NCI-H510A treated with DMSO at 0.1 percent for 48 hours (cell line): ENCODE data around the gene PTPN2.

Experiments used
- DNase-seq: peaks from one replicate; lab custom pipeline; 2025; lab: John Stamatoyannopoulos, UW

PTPN2 gene

DNA sequence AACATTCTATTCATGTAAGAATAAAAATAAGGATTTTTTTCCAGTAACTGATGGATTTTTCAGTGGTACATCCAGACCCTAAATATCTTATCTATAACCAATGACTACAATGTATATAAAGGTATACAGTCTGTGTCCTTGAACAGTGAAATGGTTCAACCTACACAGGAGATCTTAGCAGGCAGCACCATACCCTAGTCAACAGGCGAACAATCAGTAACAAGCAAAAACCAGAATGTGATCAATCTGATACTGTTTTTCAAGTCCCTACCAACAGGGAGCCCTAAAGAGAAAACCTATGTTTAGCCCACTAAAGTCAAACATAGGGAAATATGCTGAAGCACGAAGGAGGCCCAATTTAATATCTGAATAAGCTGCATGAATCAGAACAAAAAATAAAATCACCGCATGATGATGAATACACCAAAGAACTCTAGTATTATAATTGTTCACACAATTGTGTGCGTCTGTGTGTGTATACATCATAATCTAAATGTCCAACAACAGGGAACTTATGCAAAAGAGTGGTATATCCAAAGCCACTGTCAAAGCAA lies 26.0 kb downstream of the PTPN2 start:
- DNase-seq, result no peak

DNA sequence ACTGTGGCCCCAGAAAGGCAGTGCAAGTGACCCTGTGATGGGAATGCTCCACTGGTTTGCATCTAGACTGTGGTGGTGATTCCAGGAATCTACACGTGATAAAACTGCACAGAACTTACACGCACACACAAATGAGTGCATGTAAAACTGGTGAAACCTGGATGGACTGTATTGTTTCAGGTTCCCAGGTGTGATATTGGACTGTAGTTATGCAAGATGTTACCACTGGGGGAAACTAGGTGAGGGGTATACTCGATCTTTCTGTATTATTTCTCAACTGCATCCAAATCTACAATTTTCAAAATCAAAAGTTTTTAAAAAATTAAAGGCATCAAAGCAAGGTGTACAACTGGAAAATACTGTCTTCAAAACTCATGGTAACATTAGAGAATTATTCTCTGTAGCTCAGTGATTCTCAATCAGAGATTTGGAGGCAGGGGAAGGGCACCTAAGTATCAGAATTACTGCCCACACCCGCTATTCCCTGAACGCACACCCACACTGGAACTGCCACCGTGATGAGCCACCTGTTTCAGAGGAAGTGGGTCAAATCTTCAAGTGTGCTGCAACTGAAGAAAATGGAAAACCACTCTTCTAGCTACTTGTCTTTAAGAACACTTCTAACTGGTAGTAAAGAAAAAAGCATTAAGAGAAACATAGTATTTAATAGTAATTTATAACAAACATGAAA lies 26.7 kb downstream of the PTPN2 start:
- no peak for DNase-seq

- DNase-seq, result no peak
Observed at GRCh38 chr18:12855916-12856315, 28.1 kb downstream of the PTPN2 start.

DNA sequence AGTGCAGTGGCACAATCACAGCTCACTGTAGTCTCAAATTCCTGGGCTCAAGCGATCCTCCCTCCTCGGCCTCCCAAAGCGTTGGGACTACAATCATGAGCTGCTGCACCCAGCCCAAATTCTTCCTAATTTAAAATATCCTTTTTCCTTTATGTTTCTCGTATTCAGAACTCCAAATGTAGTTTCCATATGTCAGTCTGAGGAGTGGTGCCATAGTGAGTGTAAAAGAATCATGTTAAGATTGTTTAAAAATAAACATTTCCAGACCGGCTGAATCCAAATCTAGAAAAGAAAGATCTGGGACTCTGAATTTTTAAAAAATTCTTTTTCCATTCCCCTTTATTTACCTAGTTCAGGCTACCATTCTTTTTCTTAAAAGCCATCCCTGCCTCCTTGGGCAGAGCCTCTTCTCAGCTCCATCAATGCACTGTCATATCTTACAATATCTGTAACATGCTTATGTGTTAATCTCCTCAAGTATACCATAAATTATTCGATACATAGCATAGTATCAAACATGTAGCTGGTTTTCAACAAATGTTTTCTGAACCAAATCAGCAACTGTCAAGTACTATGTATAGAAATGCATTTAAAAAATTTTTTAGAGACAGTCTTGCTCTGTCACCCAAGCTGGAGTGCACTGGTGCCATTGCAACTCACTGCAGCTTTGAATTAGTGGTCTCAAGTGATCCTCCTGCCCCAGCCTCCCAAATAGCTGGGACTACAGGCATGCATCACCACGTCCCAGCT lies 31.3 kb downstream of the PTPN2 start:
- DNase-seq, result no peak

GRCh38 chr18:12851716-12852115 lies 32.3 kb downstream of the PTPN2 start:
- no peak for DNase-seq

- peak; percentile 25 for DNase-seq
Observed at GRCh38 chr18:12849548-12849947, 34.5 kb downstream of the PTPN2 start.

DNA sequence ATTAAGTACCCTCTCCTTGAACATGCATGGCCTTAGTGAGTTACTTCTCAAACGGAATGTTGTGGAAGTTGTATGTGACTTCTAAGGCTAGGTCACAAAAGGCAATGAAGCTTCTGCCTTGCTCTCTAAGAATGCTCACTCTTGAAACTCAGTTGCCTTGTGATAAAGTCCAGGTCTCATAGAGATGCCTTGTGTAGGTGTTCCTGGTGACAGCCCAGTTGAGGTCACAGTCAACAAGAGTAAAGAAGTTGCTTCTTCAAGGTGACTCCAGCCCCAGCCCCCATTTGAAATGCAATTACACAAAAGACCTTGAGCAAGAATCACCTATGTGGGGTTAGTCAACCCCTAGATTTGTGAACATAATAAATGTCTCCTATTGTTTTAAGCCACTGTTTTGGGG lies 35.6 kb downstream of the PTPN2 start:
- no peak for DNase-seq

DNA sequence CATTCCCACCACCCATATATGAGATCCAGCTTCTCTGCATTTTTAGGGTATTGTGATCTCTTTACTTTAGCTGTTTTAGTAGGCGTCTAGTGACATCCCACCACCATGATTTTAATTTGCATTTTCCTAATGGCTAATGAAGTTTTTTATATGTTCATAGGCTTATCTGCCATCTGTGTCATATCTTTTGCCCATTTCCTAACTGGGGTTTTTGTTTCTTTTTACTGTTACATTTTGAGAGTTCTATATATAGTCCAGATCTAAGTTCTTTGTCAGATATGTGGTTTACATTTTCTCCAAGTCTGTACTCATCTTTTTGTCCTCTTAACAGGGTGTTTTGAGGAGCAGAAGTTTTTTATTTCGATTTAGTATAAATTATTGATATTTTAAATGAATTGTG lies 39.6 kb downstream of the PTPN2 start:
- no peak for DNase-seq

GRCh38 chr18:12843420-12844350 lies 40.4 kb downstream of the PTPN2 start:
- DNase-seq, result no peak

DNA sequence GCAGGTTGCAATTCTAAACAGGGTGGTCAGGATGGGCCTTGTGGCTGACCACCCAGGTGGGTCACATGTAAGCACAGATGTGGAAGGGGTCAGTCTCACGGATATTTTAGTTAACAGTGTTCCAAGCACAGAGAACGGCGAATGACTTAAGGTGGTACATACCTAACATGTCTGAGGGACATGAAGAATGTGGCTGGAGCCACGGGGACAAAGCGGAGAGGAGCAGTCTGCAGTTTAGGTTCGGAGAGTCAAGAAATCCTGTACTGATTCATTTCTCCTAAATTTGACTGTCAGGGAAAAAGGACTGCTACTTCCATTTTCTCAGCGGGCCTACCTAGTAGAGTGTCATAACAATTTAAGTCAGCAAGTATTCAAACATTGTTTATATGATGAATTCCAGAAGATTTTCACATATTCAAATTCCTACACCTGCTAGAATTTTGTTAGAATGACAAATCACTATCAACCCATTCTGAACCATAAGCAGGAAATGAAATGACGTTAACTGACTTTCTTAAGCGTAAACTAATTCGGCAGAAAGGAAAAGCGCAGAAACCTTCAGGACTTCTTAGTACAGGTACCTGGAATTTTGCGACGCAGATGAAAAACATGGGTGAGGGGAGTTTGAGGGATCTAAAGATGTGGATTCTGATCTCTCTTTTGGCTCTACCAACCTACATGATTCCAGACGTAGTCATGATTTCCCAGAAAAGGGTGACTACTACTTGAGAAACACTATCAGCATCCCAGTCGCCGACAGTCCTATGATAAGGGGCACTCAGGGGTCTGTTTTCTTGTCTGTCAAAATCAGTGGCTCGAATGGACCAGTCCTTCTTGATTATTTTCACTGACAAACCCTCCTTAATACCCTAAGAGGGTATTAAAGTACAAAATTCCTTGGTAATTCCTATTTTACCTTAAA lies 41.3 kb downstream of the PTPN2 start:
- DNase-seq, result no peak

GRCh38 chr18:12841070-12841469 lies 43.0 kb downstream of the PTPN2 start:
- no peak for DNase-seq

DNA sequence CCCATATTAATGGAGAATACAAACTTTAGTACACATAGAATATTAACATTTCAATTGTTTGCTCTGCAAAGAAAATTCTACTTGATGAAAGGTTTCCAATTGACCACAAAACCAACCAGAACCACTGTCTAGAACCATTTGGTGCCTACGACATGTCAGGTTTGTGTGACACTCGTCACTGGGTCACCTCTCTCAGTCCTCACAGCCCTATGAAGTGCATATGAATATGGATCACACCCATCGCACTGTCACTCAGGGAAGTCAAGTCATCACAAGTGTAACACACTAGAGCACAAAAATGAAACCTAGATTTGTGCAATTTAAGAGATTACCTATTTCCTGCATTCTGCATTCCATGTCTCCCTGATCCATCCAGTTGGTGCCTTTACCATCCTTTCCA lies 43.7 kb downstream of the PTPN2 start:
- DNase-seq, result no peak

GRCh38 chr18:12839526-12840196 lies 44.4 kb downstream of the PTPN2 start:
- DNase-seq, result no peak

DNA sequence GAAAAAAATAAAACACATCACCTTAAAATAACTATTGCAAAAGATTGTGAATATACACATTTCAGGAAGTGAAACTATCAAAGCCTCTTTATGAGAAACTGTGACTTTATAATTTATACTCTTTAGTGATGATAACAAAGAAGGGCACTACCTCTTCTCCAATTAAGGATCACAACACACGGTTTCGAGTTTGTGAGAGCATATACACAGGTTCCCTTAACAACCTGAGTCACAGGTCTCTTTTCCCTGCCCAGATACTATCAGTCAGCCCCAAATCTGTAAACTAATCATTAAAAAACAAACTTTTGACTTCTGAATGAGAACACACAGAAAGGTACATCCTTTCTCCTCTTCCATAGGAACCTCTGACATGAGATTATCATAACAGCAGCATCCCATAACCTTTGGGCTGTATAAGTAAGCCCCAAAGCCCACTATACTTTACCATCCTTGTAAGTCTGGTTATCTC lies 44.9 kb downstream of the PTPN2 start:
- no peak for DNase-seq

DNA sequence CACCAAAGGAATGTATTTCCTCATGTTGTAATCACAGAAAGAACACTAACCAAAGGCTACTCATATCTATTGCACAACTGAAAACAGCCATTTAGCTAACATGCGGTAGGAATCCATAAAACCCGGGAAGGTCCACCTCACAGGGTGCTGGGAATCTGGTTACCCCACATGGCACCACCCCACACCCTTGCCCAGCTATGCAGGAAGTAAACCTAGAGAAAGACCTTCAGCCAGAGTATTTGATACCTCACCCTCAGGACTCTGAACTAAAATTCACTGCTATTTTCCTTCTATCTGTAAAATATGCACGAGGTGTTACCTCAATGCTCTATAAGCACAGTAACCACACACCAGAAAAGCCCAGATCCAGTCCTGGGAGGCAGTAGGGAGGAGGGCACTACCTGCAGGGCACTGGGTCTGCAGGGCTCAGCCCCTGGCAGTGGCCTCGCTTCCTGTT lies 45.8 kb downstream of the PTPN2 start:
- DNase-seq, result no peak

GRCh38 chr18:12837747-12838146 lies 46.3 kb downstream of the PTPN2 start:
- DNase-seq, result no peak

GRCh38 chr18:12836551-12836950 lies 47.5 kb downstream of the PTPN2 start:
- DNase-seq, result no peak

- DNase-seq, result no peak
Observed at GRCh38 chr18:12828116-12829051, 55.7 kb downstream of the PTPN2 start.

GRCh38 chr18:12827588-12827987 lies 56.4 kb downstream of the PTPN2 start:
- no peak for DNase-seq
